T follicular helper cell (primary cell): ENCODE results near the gene MST1.
"Not testable (repeated sequence)": the region's sequence is repeated elsewhere in the genome, so short reads cannot be mapped to it uniquely, and the experiment has no call there.

Source experiments
- DNase-seq: peaks from one replicate; pipeline ENCODE4 v3.0.0-alpha.2; 2020; ENCODE audit warnings: low read depth

MST1 gene

DNA sequence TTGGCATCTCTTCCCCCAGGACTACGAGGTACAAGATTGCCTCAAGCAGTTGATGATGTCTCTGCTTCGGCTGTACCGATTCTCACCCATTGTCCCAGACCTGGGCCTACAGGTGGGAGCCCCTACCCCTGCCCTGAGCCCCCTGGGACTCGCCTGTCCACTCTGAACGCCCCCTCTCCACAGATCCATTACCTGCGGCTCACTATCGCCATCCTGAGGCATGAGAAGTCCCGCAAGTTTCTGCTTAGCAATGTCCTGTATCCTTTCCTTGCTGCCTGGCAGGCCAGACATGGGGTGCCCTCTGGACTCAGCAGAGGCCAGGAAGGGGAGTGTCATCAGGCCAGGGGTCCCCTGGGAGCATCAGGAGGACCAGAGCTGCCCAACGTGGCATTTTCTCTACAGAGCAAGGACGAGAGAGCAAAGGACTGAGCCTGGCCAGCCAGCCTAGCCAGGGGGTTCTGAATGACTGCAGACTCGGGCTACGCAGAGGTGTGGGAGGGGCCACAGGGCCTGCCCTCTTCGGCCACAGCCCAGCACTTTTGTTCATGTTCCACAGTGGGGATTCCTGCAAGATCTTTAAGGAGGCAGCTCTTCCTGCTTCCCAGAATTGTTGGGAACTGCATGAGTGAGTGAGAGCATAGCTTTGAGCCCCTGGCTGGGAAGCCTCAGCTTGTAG lies 11.3 kb upstream of the MST1 start:
- DNase-seq = no peak

DNA sequence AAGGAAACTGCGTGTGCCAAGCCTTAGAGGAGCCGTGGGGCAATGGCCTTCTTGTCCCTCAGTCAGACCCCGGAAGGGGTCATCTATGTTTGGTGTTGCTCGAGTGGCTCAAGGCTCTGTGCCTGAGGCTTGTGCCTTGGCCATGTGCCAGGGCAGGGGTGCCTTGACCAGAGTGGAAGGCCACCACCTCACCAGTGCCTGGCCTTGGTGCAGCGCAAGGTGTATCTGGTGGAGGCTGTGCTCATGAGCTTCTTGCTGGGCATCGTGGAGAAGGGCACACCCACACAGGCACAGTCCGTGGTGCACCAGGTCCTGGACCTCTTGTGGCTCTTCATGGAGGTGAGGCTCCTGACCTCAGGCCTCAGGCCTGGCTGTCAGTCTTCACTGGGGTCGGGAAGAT lies 10.7 kb upstream of the MST1 start:
- DNase-seq = no peak

DNA sequence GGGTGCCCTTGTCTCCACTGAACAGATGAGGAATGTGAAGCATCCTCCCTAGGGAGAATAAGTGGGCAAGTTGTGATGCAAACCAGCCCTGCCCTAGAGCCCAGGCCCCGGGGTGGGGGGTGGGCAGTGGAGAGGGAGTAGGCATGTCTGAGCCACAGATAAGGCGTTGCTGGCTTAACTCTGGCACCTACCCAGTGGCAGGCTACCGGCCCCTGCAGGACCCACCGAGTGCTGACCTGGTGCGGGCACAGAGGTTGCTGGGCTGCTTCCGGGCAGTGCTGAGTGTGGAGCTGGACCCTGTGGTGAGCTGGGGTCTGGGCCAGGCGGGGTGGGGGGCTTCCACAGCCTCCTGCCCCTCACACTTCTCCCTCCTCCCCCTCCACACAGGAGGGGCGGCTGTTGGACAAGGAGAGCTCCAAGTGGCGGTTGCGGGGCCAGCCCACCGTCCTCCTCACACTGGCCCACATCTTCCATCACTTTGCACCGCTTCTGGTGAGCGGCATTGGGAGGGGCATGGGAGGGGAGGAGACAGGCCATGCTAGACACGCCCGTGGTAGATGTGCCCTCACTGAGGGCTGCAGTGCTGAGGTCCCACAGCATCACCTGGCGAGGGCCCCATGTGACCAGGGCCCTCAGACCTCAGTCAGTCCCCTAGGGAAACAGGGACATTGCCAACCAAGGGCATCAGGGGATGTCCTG lies 10.2 kb upstream of the MST1 start:
- DNase-seq = no peak

DNA sequence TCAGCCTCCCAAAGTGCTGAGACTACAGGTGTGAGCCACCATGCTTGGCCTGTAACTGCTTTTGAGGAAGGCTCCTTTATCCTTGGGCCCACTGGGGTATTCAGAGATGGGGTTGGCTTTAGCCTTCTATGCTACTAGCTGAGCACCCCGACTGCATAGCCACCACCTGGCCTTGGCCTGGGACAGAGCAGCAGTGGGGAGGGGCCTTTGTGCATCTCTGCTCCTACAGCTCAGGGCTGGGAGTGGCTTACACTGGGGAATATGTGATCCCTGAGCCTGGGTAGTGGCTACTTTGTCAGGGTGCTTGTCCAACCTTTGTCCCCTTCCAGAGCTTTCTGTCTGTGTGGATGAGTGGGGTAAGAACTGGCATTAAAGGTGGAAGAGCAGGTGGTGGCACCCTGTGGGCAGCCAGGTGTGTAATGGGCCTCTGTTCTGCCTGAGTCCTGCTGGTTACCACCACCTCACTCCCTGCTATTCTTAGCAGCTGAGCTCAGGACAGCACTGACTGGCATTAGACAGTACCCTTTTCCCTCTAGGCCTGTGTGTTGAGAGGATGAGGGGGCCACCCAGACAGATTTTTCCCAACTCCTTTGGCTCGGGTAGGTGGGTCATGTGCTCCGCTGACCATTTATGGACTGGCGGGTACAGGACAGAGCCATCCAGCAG lies 6.2 kb upstream of the MST1 start:
- not testable (repeated sequence) for DNase-seq

GRCh38 chr3:49694409-49695070 lies 5.3 kb upstream of the MST1 start:
- not testable (repeated sequence) for DNase-seq

GRCh38 chr3:49691481-49691880 lies 2.2 kb upstream of the MST1 start:
- not testable (repeated sequence) for DNase-seq

GRCh38 chr3:49690856-49691255 lies 1.6 kb upstream of the MST1 start:
- not testable (repeated sequence) for DNase-seq

DNA sequence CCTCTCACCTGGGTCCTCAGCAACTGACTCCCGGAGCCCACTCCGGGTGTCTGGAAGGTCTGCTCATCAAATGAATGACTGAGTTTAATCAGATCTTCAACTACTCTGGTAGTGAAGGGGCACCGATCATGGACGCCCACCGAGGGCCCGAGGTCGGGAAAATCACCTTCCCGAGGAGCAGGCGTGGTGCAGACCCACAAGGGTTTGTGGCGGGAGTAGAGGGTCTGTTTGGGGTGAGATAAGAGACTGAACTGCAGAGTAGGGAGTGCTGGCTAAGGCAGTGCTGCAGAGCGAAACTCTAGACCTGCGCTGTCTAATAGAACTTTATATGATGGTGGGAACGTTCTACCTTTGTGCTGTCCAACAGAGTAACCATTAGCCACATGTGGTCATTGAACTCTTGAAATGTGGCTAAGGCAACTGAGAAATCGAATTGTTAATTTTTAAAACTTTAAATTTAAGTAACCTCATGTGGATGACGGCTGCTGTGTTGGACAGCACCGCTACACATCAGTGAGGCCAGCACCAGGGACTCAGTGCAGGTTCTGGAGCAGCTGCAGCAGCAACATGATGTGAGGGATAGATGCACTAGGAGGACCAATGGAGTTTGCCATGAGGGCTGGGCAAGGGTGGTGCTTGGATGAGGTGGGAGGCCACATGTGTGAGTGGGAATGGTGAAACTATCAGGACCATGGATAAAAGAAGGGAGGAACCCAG lies 792 bp upstream of the MST1 start:
- not testable (repeated sequence) for DNase-seq

DNA sequence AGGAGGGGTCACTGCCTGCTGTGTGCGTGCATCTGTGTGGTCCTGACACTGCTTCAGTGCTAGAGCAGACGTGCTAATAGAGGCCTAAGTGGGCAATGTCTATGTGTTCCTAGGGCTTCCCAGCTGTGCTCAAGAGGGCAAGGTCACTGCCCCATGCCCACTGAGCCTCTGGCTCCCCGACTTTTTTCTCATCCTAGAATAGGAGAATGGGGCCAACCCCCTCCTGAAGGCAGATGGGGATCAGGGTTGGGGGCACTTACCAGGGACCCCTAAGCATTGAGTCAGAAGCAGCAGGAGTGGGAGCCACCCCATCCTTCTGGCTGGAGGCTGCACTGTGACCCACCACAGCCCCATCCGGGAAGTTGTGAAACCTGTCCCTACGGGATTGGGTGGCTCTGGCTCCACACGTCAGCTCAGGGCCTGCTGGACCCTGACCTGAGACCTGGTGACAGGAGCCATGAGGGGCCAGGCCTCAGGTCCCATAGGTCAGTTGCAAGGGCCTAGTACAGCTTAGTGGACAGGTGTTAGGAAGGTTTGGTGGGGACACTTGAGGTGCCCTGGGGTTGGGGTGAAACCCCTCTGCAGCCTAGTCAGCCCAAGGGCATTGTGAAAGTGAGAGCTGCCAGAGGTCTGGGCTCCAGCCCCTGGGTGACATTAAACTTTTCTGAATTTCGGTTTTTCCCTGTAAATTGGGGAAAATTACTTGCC lies 782 bp downstream of the MST1 start:
- not testable (repeated sequence) for DNase-seq

DNA sequence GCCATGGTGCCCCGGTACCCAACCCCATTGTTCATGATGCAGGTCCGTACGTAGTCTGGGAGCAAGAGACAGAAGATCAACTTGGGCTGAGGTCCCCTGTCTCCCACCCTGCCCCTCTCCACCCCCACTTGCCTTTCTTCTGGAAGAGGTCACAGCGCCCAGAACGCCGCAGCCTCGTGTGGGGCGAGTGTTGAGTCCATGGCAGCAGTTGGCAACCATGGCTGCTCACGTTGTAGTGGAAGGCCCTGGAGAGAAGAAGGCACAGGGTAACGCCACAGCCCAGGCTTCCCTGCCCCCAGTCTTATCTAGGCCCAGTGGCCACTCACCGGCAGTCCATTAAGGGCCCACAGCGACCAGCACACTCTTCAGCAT lies 1.9 kb downstream of the MST1 start:
- DNase-seq = not testable (repeated sequence)

DNA sequence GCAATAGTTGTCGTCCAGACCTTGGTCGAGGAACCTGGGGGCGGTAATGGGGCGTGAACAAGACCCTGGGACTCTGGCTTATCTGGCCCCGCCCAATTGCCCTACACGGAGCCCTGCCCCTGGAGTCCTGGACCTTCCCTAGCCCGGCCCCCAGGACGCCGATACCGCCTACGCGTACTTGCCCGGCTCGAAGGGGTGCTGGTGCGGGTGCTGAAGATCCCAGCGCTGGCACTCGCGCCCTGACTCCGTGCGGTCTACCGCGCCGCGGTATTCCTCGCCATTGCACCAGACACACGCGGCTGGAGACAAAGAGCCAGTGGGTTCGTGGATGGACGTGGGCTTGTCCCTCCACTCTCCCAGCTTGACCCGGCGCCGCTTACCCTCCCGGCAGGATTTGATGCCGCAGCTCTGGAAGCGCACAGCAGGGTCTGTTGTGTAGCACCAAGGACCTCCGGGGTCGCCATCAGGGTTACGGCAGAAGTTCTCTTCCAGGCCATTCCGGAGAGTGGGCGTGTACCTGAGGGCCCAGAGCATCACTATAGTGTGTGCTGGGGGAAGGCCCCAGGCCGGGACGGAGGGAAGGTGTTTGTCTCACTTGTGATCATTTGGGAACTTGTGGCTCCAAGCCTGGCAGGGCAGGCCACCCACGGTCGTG lies 2.4 kb downstream of the MST1 start:
- DNase-seq = peak; percentile 23

DNA sequence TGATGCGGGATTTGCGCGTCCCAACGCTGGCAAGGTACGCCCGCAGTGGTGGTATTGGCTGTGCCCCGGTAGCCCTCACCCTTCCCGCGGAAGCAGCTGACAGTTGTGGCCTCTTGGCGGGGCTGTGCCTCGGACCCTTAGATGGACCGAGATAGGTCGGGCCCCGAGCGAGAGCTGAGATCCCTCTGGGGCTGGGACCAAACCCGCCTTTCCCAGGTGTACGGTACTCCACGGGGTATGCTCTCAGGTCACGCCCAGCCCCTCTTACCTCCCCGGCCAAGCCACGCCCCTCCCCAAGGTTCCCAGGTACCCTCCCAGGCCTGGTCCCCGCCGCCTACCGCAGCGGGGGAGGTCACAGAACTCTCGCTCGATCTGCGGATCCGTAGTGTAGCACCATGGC lies 2.9 kb downstream of the MST1 start:
- not testable (repeated sequence) for DNase-seq

- not testable (repeated sequence) for DNase-seq
Observed at GRCh38 chr3:49685846-49686245, 3.4 kb downstream of the MST1 start.

GRCh38 chr3:49685103-49685502 lies 4.2 kb downstream of the MST1 start:
- not testable (repeated sequence) for DNase-seq

GRCh38 chr3:49684453-49684852 lies 4.8 kb downstream of the MST1 start:
- not testable (repeated sequence) for DNase-seq

- no peak for DNase-seq
Observed at GRCh38 chr3:49683162-49683561, 6.1 kb downstream of the MST1 start.

DNA sequence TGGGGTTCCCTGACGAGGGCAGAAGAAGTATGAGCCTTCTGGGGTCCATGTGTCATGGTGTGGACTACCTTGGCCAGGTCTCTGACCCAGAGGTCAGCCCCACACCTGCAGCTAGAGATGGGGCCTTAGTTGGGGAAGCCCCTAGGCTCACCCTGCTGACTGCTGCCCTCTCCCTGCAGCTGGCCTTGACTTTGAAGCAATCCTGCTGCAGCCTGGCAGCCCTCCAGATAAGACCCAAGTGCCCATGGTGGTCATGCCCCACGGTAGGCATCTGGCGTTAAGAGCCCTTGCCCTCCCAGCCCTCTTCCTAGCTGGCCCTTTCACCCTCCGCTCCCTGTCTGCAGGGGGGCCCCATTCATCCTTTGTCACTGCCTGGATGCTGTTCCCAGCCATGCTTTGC lies 7.7 kb downstream of the MST1 start:
- no peak for DNase-seq

DNA sequence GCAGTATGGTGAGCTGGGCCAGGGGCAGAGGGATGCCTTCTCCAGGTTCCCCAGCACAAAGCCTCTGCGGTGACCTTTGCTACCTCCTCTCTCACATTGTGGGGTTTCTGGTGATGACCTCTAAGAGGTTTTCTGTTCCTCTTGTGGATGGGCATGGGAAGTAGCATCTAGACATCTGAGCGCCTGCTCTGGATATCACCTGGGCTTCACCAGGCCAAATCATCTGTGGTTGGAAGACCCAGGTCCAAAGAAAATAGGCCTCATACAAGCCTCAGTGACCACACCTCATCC lies 8.1 kb downstream of the MST1 start:
- no peak for DNase-seq

GRCh38 chr3:49680493-49681231 lies 8.6 kb downstream of the MST1 start:
- no peak for DNase-seq

- no peak for DNase-seq
Observed at GRCh38 chr3:49675912-49676311, 13.4 kb downstream of the MST1 start.
